GM12878 (cell line): ENCODE data around the gene TTYH3. TPM values are rescaled to one million over a fixed set of nuclear protein-coding genes. Genes with fewer than 3 reads are reported as not detected.

ENCODE experiments used
- ATAC-seq: fragments of 200-7000 bp; cut with Tn5 transposase; 3 replicates; pipeline ENCODE4 v1.9.1; 2020; ENCODE audit warnings: mild to moderate bottlenecking, moderate library complexity
- BruUV-seq: library from RNA; stranded (reverse); fragments of 400-500 nt; replicated peaks from 2 replicates; lab custom pipeline; 2021; lab: Mats Ljungman, UMichigan
- CTCF ChIA-PET: fragments of 300-600 bp; sonication (Branson Sonifier 250); formaldehyde crosslinking; extraction: SDS; loops from one replicate; lab custom pipeline; 2021; ENCODE audit warnings: inconsistent platforms; lab: Yijun Ruan, JAX
- POLR2A ChIA-PET: fragments of 350-600 bp; formaldehyde crosslinking; extraction: SDS; loops from one replicate; lab custom pipeline; 2021; ENCODE audit warnings: inconsistent platforms; lab: Charles Lee
- RAD21 ChIA-PET: fragments of 300-600 bp; sonication (Branson Sonifier 250); formaldehyde crosslinking; loops from one replicate; lab custom pipeline; 2023; ENCODE audit warnings: antibody characterized with exemption; ENCODE audit not compliant: unreplicated experiment; lab: Charles Lee
- SMC1A ChIA-PET: fragments of 300-600 bp; sonication (Branson Sonifier 250); formaldehyde crosslinking; loops from one replicate; lab custom pipeline; 2023; ENCODE audit not compliant: unreplicated experiment, uncharacterized antibody; lab: Charles Lee
- DNase-seq: peaks from one replicate; pipeline ENCODE4 v3.0.0-alpha.2; 2011; ENCODE audit warnings: low read depth, low spot score
- FAIRE-seq: peaks from 3 replicates; lab custom pipeline; 2011; peaks lifted over from hg19 to GRCh38; lab: Jason Lieb, UNC
- H2AFZ ChIP-seq: 2 replicates; pipeline ENCODE4 v1.6.0; 2011; ENCODE audit warnings: low read depth, low read length, control low read depth; ENCODE audit not compliant: control insufficient read depth
- H3K27ac ChIP-seq: 2 replicates; pipeline ENCODE4 v1.5.1; 2011; ENCODE audit warnings: control low read depth; ENCODE audit not compliant: control insufficient read depth, insufficient read depth
- H3K27me3 ChIP-seq, 2 experiments: replicated peaks in 1 of 2; 2 replicates each; pipeline versions ENCODE4 v1.6.0 to v1.6.1; 2011; ENCODE audit warnings: low read length in 1 of 2; ENCODE audit not compliant: control insufficient read depth in 2 of 2, insufficient read depth in 2 of 2
- H3K36me3 ChIP-seq, 2 experiments: 2 replicates each; pipeline ENCODE4 v1.5.1; 2011; ENCODE audit warnings: low read length in 1 of 2; ENCODE audit not compliant: control insufficient read depth in 2 of 2, insufficient read depth in 2 of 2
- H3K4me1 ChIP-seq: 2 replicates; pipeline ENCODE4 v1.6.1; 2011; ENCODE audit warnings: mild to moderate bottlenecking, low read length, moderate library complexity, mixed read lengths; ENCODE audit not compliant: control insufficient read depth, insufficient read depth
- H3K4me2 ChIP-seq: 2 replicates; pipeline ENCODE4 v1.6.0; 2011; ENCODE audit warnings: control low read depth; ENCODE audit not compliant: control insufficient read depth, insufficient read depth
- H3K4me3 ChIP-seq: fragments of 200-600 bp; sonication (generic); 2 replicates; pipeline ENCODE4 v1.5.1; 2016
- H3K79me2 ChIP-seq: 2 replicates; pipeline ENCODE4 v1.6.0; 2011; ENCODE audit warnings: low read length; ENCODE audit not compliant: control insufficient read depth, insufficient read depth
- H3K9ac ChIP-seq: 2 replicates; pipeline ENCODE4 v1.8.0; 2011; ENCODE audit warnings: low read length, control low read depth, mixed read lengths; ENCODE audit not compliant: control insufficient read depth, insufficient read depth
- H3K9me3 ChIP-seq: replicated peaks from 3 replicates; pipeline ENCODE4 v1.5.1; 2011; ENCODE audit warnings: mild to moderate bottlenecking, low read length; ENCODE audit not compliant: control insufficient read depth, insufficient read depth
- H4K20me1 ChIP-seq: 2 replicates; pipeline ENCODE4 v1.6.0; 2011; ENCODE audit not compliant: control insufficient read depth, insufficient read depth
- BCL3 ChIP-seq: IDR thresholded peaks from 2 replicates; pipeline ENCODE4 v1.6.1; 2011; ENCODE audit warnings: borderline replicate concordance, low read depth, mild to moderate bottlenecking, moderate library complexity, low read length; ENCODE audit not compliant: insufficient read depth, poor library complexity, severe bottlenecking
- CEBPZ ChIP-seq: fragments of 150-350 bp; IDR thresholded peaks from 2 replicates; pipeline ENCODE4 v1.6.1; 2016; ENCODE audit warnings: low read depth, low read length
- ELK1 ChIP-seq: IDR thresholded peaks from 2 replicates; pipeline ENCODE4 v1.6.1; 2012; ENCODE audit warnings: low read depth, low read length, improper control_type of control experiment
- KDM1A ChIP-seq: fragments of 200-600 bp; sonication (generic); IDR thresholded peaks from 2 replicates; pipeline ENCODE4 v1.6.1; 2016; ENCODE audit warnings: borderline replicate concordance
- MAX ChIP-seq: IDR thresholded peaks from 2 replicates; pipeline ENCODE4 v1.6.1; 2012; ENCODE audit warnings: low read depth, low read length, improper control_type of control experiment
- MYB ChIP-seq: fragments of 150-350 bp; IDR thresholded peaks from 2 replicates; pipeline ENCODE4 v1.6.1; 2014; ENCODE audit warnings: mild to moderate bottlenecking, low read depth, low read length, borderline replicate concordance
- MYC ChIP-seq: IDR thresholded peaks from 2 replicates; pipeline ENCODE4 v1.6.1; 2011; ENCODE audit warnings: mild to moderate bottlenecking, low read length, moderate library complexity, inconsistent platforms; ENCODE audit not compliant: insufficient read depth, insufficient replicate concordance, insufficient read length, severe bottlenecking
- PKNOX1 ChIP-seq: fragments of 450-650 bp; IDR thresholded peaks from 2 replicates; pipeline ENCODE4 v1.6.1; 2016; ENCODE audit warnings: mild to moderate bottlenecking
- POLR2AphosphoS5 ChIP-seq: IDR thresholded peaks from 2 replicates; pipeline ENCODE4 v1.6.1; 2011; ENCODE audit warnings: mild to moderate bottlenecking, low read length, inconsistent platforms
- RFX5 ChIP-seq: IDR thresholded peaks from 2 replicates; pipeline ENCODE4 v1.6.1; 2011; ENCODE audit warnings: low read depth, low read length, improper control_type of control experiment
- SREBF1 ChIP-seq: IDR thresholded peaks from 2 replicates; pipeline ENCODE4 v1.6.1; 2012; ENCODE audit warnings: mild to moderate bottlenecking, low read length
- USF1 ChIP-seq: IDR thresholded peaks from 2 replicates; pipeline ENCODE4 v1.6.1; 2011; ENCODE audit warnings: borderline replicate concordance, low read depth, mild to moderate bottlenecking, moderate library complexity, mixed read lengths, low read length; ENCODE audit not compliant: insufficient read depth; ENCODE audit errors: extremely low read length
- WGBS: methylation state at CpG from one replicate; pipeline ENCODE4 v1.1.6; 2016; ENCODE audit warnings: low lambda C conversion rate; ENCODE audit not compliant: insufficient replicate concordance, insufficient coverage; ENCODE audit errors: missing lambda C conversion rate; 5-methylcytosine and 5-hydroxymethylcytosine counted together
- in situ Hi-C: fragments of 300-500 bp; cut with MboI; formaldehyde crosslinking; loops from 9 replicates; pipeline ENCODE4 v1.14.3; 2018; ENCODE audit warnings: mixed read lengths
- intact Hi-C: fragments of 100-400 bp; cut with micrococcal nuclease; formaldehyde crosslinking; loops from one replicate; pipeline ENCODE4 v1.14.2; 2022; ENCODE audit not compliant: unreplicated experiment
- polyA plus RNA-seq, 11 experiments: library from polyadenylated mRNA; depleted of rRNA in 4 of 11; unstranded in 6 of 11; stranded (reverse) in 5 of 11; fragments of >200 nt; fragmentation: Nextera tagmentation in 4 of 11; fragmentation: Illumina TruSeq in 1 of 11; extraction: Ambion mirVana in 4 of 11; extraction: Trizol in 1 of 11; gene quantifications; 1 replicate in 1 of 11; 2 replicates in 10 of 11; pipeline versions ENCODE4 v1.2.1 to v1.2.3, GENCODE V29; 2011 to 2016; ENCODE audit warnings: inconsistent platforms in 2 of 11, missing spikeins in 2 of 11, low read depth in 1 of 11
- total RNA-seq, 4 experiments: library from RNA; depleted of rRNA in 3 of 4; stranded (reverse); fragments of >200 nt in 3 of 4; fragmentation: Illumina TruSeq in 1 of 4; extraction: Trizol in 1 of 4; gene quantifications; 2 replicates each; pipeline versions ENCODE4 v1.2.1 to v1.2.3, GENCODE V29; 2013 to 2021

TTYH3 gene
- total and polyA plus RNA-seq, 10 of the 15 experiments (the other 5 are each of a cell fraction or from before 2014, with no cell fraction given) = 0.79 to 71.4 (median 10.5) TPM

- no peak overlapping the region for H2AFZ ChIP-seq
- in situ Hi-C loops = no loop called here
- TF ChIP-seq MYB (no peak), USF1 (no peak), MAX (no peak), RFX5 (no peak), ELK1 (no peak), SREBF1 (no peak), CEBPZ (no peak), POLR2AphosphoS5 (no peak), MYC (no peak), BCL3 (no peak), KDM1A (no peak), PKNOX1 (no peak)
Measured at GRCh38 chr7:2681929-2682799, 50.4 kb downstream of the TTYH3 start.

More at GRCh38 chr7:2681929-2682799, 50.4 kb downstream of the TTYH3 start:
- ATAC-seq (no peak), DNase-seq (no peak), FAIRE-seq (no peak)
- Histone ChIP-seq H3K36me3 (no peaks in the 10 kb centered on the region), H3K27ac (no peak overlapping the region), H3K4me1 (no peaks in the 10 kb centered on the region), H3K9ac (no peak overlapping the region), H3K4me3 (no peak overlapping the region), H3K79me2 (no peaks in the 10 kb centered on the region), H3K4me2 (no peak overlapping the region), H4K20me1 (no peaks in the 10 kb centered on the region), H3K27me3 (peaks cover 0 to 2% of the 10 kb centered on the region in 2 experiments; a peak in 1 of 4 replicates), H3K9me3 (no peaks in the 10 kb centered on the region; the same call in 2 of the 3 replicates)
- ChIA-PET SMC1A (interaction anchor here (0.8 to 2.3 kb wide), 6 partner anchors 10 to 214 kb away, joined by 3 to 12 read pairs (median 4); no protein-coding TSS in a partner anchor), RAD21 (interaction anchor here (1.0 to 3.2 kb wide), 7 partner anchors 17 to 230 kb away, joined by 3 to 28 read pairs (median 4); partner anchors contain the start of gene TTYH3), CTCF (interaction anchor here (0.6 to 5.6 kb wide), 8 partner anchors 11 to 458 kb away, joined by 3 to 65 read pairs (median 6); no protein-coding TSS in a partner anchor), POLR2A (interaction anchor here (0.6 to 2.4 kb wide), 4 partner anchors 27 to 1182 kb away, joined by 3 to 7 read pairs (median 3); no protein-coding TSS in a partner anchor)
- no TSS peak for BruUV-seq
- 42% methylated on average over 22 of the region's 27 CpGs for WGBS
- intact Hi-C loops = loop anchor here (1.0 kb wide), 1 partner anchor 231 kb away; no protein-coding TSS in a partner anchor
